NCI-H1105 treated with DMSO at 0.1 percent for 48 hours (cell line): ENCODE results near the gene C11orf65.
A peak's percentile ranks its signal among the peaks of the same experiment; 100 is the strongest.

Source experiments
- DNase-seq: peaks from one replicate; lab custom pipeline; 2025; lab: John Stamatoyannopoulos, UW

C11orf65 gene, protein sequence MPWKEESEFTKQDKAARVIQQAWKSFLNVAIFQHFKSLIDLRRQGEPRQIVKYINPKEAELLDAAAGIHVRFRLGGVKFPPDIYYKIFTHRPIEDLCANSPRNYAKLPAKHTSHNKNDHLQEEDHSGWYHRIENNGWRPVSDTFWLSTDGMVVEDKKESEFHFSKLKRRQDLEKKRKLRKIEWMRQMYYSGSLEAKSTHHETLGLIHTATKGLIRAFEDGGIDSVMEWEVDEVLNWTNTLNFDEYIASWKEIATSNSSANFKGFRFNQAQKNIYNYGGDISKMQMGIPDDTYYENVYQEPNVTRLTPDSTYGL

DNA sequence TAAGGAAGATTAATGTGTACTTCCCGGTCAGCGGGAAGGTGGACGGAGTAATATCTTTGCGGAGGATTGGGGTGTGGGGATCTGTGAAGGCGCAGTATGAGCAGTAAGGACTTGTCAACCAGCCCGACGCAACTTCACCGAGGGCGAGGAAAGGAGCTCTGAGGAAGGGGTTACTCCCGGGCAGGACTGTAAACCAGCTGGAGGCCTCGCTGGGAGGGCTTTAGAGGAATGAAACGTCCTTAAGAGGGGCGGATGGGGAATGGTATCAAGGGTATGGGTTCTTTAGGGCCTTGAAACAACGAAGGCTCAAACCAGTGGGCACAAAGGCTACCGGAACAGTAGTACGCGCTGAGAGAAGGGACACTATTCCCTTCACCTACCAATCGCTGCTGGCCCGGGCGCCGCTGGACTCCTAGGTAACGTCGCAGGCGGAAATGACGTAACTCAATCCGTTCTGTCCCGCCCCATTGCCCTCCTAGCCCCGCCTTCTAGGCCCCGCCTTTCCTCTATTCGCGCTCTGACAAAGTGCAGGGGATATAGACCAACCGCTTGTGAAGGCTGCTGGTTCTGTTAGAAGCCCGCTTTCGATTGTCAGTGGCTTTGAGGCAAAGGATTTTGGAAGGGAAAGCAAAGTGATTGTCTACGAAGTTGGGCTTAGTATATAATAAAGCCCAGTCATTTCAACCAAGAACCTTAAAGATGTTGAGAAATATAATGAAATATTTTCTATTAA lies at the start of gene C11orf65:
Gene C11orf65, minus strand, starts transcription at position 439 of the 733 bp plus-strand sequence. CDS start 5,970 bp downstream, outside the sequence.
- DNase-seq = peak; percentile 98

GRCh38 chr11:108516125-108516524 lies 48.8 kb upstream of the C11orf65 start:
- DNase-seq = no peak

DNA sequence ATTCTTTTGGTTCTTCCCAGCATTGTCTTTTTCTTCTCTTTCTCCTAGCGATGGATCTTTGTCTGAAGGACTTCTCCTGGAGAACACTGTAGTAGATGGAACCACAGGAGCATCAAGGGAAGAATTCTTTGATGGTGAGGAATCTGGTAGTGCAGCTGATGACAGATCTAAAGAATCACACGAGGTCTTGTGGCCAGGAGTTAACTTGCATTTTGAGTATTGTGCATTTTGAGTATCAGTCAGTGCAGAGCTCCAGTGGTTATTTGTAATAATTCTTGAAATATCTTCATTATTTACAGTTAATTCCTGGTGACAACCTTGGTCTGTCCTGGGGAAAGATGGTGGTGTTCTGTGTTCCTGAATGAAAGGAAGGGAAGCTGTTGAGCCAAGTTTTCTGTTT lies 45.4 kb upstream of the C11orf65 start:
- no peak for DNase-seq

- no peak for DNase-seq
These were observed 44.6 kb upstream of the C11orf65 start for GRCh38 chr11:108511851-108512474.

DNA sequence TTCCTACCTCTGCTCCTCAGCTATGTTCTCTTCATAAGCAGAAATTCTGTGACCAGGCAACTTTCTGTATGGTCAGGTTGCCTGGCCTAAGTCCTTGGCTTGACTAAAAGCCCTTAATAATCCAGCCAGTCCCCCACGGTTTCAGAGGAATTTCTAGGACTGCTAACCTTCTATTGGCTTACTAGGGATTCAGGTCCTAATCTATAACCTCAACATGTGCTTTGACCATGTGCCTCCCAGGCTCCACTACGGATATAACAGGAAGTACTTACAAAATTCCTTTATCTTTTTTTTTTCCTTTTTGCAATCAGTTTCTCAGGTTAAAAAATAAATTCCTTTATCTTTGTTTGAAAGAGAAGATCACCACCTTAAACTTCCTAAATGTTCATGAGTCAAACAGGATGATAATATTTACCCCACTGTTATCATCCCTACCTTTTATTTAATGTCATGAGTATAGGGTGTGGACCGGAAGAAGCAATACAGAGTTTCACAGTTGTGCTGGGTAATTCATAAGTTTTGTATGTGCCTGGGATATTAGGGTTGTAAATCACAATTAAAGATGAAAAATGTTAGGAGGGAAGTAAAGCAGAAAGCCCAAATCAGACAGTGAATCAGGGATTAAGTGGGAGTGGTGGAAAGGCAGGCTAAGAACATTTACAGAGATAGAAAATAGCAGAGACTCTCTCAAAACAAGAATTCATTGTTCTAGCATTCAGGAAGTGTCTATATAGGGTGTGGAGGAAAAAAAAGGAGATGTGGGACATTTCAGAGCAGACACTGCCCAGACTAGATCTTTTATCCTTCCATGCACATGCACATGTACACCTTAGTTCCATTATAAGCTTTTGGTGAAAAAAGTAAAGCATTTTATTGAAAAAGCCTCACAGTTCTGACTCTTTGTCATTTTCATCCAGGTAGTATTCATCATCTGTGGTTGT lies 41.6 kb upstream of the C11orf65 start:
- no peak for DNase-seq

GRCh38 chr11:108501396-108501795 lies 34.1 kb upstream of the C11orf65 start:
- no peak for DNase-seq

DNA sequence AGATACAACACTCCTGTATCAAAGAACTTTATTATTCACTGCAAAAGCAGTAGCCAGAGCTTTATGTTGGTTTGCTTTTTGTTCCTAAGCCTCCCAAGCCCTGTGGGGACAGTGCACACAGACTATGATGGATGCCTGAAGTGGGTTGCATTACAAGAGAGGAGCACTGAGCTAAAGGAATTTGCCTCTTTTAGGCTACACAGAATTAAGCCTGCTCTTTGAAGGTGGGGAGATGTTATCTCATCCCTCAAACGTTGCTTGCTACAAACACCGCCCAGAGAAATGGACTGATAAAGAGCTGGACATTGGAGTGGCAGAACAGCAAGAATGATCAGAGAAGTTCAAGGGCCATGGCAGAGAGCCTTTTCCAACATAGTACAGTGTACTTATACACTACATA lies 33.4 kb upstream of the C11orf65 start:
- no peak for DNase-seq

DNA sequence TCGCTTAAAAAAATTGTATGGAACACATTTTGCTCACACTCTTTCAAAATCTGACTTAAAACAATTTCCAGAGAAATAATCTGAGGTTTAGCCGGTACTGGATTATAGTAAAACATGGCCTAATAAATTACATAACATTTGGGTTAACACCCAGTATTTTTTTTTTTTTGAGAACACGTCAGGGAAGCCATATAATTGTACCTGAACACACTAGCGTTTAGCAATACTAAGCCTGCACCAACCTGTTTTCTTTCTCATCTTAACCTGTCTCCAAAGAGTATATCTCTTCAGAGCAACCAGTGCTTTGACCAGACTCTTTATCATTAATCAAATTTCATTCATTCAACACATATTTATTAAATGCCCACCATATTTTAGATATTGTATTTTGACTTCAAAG lies 32.8 kb upstream of the C11orf65 start:
- no peak for DNase-seq

GRCh38 chr11:108498816-108499408 lies 31.6 kb upstream of the C11orf65 start:
- DNase-seq = no peak

- peak; percentile 74 for DNase-seq
These were observed 30.9 kb upstream of the C11orf65 start, which contains the start of gene POGLUT3 for GRCh38 chr11:108498046-108498815. Gene POGLUT3 (minus strand): TSS chr11:108498384. CDS start chr11:108498366, 18 bp downstream.

DNA sequence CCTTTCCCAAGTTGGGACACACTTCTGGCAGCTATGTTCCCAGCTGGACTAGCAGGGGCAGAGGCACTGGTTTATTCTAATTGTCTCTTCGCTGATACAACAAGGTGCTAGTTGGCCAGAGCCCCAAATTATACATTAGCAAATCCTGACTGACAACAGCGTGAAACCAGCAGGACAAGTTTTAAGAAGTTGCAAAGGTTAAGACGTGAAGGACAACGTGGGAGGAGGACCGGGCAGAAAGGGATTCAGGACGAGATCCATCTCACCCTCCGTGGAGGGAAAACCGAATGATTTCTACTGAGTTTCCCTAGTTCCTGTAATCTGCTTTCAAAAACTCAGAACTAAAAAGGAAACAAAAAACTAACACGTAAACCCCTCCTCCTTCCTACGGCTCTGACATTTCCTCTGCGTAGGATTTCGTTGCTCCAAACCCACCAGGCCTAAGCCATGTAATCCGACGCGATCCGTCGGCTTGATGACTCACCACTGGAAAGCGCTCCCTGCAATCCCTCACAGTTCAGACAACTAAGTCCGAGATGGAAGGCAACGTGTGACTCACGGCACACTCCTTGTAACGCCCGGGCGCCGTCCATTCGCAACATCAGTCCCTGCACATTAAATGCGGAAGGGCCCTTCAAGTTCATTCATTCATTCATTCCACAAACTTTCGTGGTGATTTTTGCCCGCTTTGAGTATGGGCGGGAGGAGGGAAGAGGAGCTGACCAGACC lies 30.2 kb upstream of the C11orf65 start:
- peak; percentile 82 for DNase-seq

- DNase-seq = no peak
These were observed 29.4 kb upstream of the C11orf65 start for GRCh38 chr11:108496643-108497256.

DNA sequence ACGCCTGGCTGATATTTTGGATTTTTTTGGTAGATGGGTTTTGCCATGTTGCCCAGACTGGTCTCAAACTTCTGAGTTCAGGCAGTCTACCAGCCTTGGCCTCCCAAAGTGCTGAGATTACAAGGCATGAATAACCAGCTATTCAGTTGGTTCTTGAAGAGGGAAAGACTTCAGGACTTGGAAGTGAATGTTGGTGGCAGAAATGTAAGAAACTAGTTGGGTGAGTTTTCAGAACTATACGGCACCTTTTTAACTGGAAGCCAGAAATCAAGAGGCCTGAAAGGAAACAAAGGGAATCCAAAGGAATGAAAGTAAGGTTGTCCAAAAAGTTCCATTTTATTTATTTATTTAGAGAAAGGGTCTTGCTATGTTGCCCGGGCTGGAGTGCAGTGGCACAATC lies 28.0 kb upstream of the C11orf65 start:
- DNase-seq = no peak

GRCh38 chr11:108494182-108494581 lies 26.9 kb upstream of the C11orf65 start:
- peak; percentile 66 for DNase-seq

DNA sequence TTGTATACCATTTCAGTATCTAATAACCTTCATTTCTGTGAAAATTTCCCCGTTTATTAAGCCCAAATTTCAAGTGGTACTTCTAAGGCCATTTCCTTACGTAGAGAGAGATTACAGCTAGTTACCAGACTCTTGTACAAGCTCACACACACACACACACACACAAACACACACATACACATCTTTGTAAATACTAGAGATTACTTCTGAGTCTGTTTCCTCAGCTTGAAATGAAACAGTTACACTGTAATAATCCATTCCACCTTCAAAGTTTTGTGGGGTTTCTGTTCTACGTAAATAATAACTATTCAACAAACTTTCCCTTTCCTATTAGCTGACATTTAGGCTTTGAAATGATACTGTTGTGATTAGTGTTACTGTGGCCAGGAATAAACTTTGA lies 24.6 kb upstream of the C11orf65 start:
- no peak for DNase-seq

DNA sequence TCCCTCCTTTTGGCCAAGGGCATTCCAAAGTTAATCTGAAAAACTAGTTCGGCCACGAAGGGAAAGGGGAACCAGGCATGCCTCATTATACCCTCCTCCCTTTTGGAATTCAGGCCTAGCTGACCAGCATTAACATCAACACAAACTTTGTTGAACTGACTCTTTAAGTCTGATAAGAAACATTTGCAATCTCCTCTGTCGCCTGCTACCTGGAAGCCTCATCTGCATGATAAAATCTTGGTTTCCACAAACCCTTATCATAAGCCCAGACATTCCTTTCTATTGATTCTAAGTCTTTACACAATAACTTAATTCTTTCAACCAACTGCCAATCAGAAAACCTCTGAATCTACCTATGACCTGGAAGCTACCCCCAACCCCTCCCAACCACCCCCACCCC lies 19.5 kb upstream of the C11orf65 start:
- no peak for DNase-seq

GRCh38 chr11:108486331-108486730 lies 19.0 kb upstream of the C11orf65 start:
- DNase-seq = no peak

DNA sequence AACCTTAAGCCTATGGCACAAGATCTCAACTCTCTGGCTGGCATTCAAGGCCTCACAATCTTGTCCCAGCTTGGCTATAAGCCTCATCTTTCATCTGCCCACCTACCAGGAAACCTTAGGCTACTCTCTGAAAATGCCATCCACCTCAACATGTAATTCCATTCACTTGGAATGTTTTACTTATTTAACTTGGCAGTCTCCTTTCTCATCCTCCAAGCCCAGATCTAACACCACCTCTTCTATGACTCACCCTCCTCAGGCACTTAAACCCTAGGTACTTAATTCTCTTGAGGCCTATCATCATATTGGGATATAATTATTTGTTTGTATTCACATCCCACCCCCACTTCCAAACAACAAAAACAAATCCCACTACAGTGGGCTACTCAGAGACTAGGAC lies 15.8 kb upstream of the C11orf65 start:
- no peak for DNase-seq

GRCh38 chr11:108474664-108475463 lies 7.5 kb upstream of the C11orf65 start:
- no peak for DNase-seq
